ENCODE results near the gene ZBTB11.
"Not testable (repeated sequence)": the region's sequence is repeated elsewhere in the genome, so short reads cannot be mapped to it uniquely, and the experiment has no call there.

The ZBTB11 gene

DNA sequence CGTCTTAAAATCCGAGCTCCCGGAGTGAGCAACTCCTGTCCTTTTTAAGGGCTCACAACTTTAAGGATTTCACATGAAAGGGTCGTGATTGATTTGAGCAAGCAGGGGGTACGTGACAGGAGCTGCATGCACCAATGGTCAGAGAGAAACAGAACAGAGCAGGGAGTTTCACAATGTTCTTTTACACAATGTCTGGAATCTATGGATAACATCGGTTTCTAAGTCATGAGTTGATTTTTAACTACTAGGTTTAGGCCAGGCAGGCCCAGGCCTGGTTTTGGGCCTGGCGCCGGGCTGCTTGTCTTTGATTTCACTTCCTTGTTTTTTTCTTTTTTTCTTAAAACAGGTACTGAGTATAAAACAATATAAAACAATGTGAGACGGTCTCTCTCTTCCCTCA lies 63.9 kb downstream of the ZBTB11 start:
- not testable (repeated sequence) for DNase-seq

DNA sequence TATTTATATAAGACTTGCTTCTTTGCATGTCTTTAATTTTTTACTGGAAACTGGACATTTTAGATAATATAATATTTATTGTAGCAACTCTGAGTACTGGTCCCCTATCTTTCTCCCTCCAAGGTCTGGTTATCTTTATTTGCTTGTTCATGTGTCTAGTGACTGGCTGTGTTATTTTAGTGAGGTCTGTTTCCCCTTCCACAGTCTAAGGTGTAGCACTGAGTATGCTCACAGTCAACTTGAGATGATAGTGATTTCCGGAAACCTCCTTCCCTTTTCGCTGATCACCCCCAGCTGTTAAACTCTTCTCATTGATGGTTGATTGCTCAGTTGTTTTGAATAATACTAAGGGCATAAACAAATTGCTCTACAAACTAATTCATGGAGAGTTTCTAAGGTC lies 65.9 kb downstream of the ZBTB11 start:
- no peak for DNase-seq

DNA sequence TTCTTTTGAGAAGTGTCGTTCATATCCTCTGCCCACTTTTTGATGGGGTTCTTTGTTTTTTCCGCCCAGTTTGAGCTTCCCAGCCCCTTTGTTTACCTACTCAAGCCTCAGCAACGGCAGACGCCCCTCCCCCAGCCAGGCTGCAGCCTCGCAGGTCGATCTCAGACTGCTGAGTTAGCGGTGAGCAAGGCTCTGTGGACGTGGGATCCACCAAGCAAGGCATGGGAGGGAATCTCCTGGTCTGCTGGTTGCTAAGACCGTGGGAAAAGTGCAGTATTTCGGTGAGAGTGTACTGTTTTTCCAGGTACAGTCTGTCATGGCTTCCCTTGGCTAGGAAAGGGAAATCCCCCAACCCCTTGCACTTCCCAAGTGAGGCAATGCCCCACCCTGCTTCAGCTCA lies 71.5 kb downstream of the ZBTB11 start:
- DNase-seq = not testable (repeated sequence)

DNA sequence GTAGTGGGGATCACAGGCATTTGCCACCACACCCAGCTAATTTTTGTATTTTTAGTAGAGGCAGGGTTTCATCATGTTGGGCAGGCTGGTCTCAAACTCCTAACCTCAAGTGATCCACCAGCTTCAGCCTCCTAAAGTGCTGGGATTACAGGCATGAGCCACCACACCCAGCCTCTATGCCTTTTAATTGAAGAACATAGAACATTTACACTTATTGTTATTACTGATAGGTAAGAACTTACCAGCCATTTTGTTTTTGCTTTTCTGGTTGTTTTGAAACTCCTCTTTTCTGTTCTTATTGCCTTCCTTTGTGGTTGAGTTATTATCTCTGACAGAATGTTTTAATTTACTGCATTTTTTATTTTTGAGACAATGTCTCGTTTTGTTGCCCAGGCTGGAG lies 73.7 kb downstream of the ZBTB11 start:
- DNase-seq = no peak

DNA sequence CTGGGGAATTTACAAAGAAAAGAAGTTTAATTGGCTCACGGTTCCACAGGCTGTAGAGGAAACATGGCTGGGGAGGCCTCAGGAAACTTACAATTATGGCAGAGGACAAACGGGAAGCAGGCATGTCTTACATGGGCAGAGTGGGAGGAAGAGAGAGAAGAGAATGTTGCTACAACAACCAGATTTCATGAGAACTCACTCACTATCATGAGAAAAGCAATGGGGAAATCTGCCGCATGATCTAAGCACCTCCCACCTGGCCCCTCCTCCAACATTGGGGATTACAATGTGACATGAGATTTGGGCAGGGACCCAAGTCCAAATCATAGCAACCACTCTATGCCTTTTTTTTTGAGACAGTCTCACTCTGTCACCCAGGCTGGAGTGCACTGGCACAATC lies 74.2 kb downstream of the ZBTB11 start:
- DNase-seq = no peak
